Calu3 (cell line): ENCODE data around the gene MRPS15. TPM values are rescaled to one million over a fixed set of nuclear protein-coding genes. Genes with fewer than 3 reads are reported as not detected.

Source experiments
- BruUV-seq: library from RNA; stranded (reverse); fragments of 400-500 nt; replicated peaks from 2 replicates; lab custom pipeline; 2021; lab: Mats Ljungman, UMichigan
- CTCF ChIA-PET: fragments of 300-600 bp; sonication (Branson Sonifier 250); formaldehyde crosslinking; loops from one replicate; lab custom pipeline; 2022; ENCODE audit warnings: antibody characterized with exemption; lab: Charles Lee
- DNase-seq: peaks from one replicate; pipeline ENCODE4 v3.0.0; 2022
- H3K27ac Mint-ChIP-seq: one replicate; pipeline ENCODE4 v1.8.0; 2022; ENCODE audit warnings: mixed read lengths; ENCODE audit not compliant: unreplicated experiment
- H3K27me3 Mint-ChIP-seq: one replicate; pipeline ENCODE4 v1.8.0; 2022; ENCODE audit warnings: mixed read lengths; ENCODE audit not compliant: unreplicated experiment
- H3K36me3 Mint-ChIP-seq: one replicate; pipeline ENCODE4 v1.8.0; 2022; ENCODE audit warnings: mild to moderate bottlenecking, moderate library complexity, mixed read lengths; ENCODE audit not compliant: insufficient read depth, unreplicated experiment
- H3K4me1 Mint-ChIP-seq: one replicate; pipeline ENCODE4 v1.8.0; 2022; ENCODE audit warnings: mild to moderate bottlenecking, low read depth, mixed read lengths; ENCODE audit not compliant: unreplicated experiment
- H3K4me3 Mint-ChIP-seq: one replicate; pipeline ENCODE4 v1.8.0; 2022; ENCODE audit warnings: mild to moderate bottlenecking, low read depth, moderate library complexity, mixed read lengths; ENCODE audit not compliant: unreplicated experiment
- H3K9me3 Mint-ChIP-seq: one replicate; pipeline ENCODE4 v1.8.0; 2022; ENCODE audit warnings: low read depth, mixed read lengths; ENCODE audit not compliant: unreplicated experiment
- CTCF ChIP-seq: fragments of 200-600 bp; IDR thresholded peaks from one replicate; pipeline ENCODE4 v1.8.0; 2022; ENCODE audit warnings: antibody characterized with exemption; ENCODE audit not compliant: unreplicated experiment
- intact Hi-C: fragments of 100-400 bp; cut with micrococcal nuclease; formaldehyde crosslinking; loops from one replicate; pipeline ENCODE4 v1.10.0; 2022; ENCODE audit not compliant: unreplicated experiment
- total RNA-seq: library from RNA; stranded (reverse); gene quantifications from 2 replicates; pipeline ENCODE4 v1.2.3, GENCODE V29; 2022

The MRPS15 gene
- total RNA-seq, 1 experiment from 2014 or later, result 97.8 TPM

- BruUV-seq, result no TSS peak
- peaks cover 27% of the 10 kb centered on the region for H3K36me3 Mint-ChIP-seq
- H3K27ac Mint-ChIP-seq, result no peak overlapping the region
- H3K9me3 Mint-ChIP-seq, result no peaks in the 10 kb centered on the region
- DNase-seq, result no peak
- CTCF ChIA-PET, result no interaction called here
- H3K27me3 Mint-ChIP-seq, result no peaks in the 10 kb centered on the region
- no peak overlapping the region for H3K4me3 Mint-ChIP-seq
- no peak for TF ChIP-seq CTCF
- intact Hi-C loops, result no loop called here
- peaks cover 10% of the 10 kb centered on the region for H3K4me1 Mint-ChIP-seq
Observed at GRCh38 chr1:36466370-36467026, 2.3 kb upstream of the MRPS15 start.

GRCh38 chr1:36465731-36466369 is 1.7 kb upstream of the MRPS15 start:
- Mint-ChIP-seq H3K27ac (no peak overlapping the region), H3K9me3 (no peaks in the 10 kb centered on the region), H3K4me3 (no peak overlapping the region), H3K27me3 (no peaks in the 10 kb centered on the region), H3K36me3 (peaks cover 27% of the 10 kb centered on the region), H3K4me1 (peaks cover 10% of the 10 kb centered on the region)
- BruUV-seq, result no TSS peak
- DNase-seq, result no peak
- CTCF ChIA-PET, result no interaction called here
- intact Hi-C loops, result no loop called here
- TF ChIP-seq CTCF, result no peak

- TF ChIP-seq CTCF, result no peak
- CTCF ChIA-PET, result interaction anchor here (1.1 to 1.2 kb wide), 2 partner anchors 15 to 315 kb away, joined by 3 to 4 read pairs; partner anchors contain the start of genes OSCP1 and TRAPPC3
- intact Hi-C loops, result no loop called here
- Mint-ChIP-seq H3K4me3 (peak overlapping the region; percentile 99), H3K36me3 (peaks cover 27% of the 10 kb centered on the region), H3K27me3 (no peaks in the 10 kb centered on the region), H3K27ac (peak overlapping the region; percentile 97), H3K9me3 (no peaks in the 10 kb centered on the region), H3K4me1 (peaks cover 10% of the 10 kb centered on the region)
- TSS peak; percentile 98 for BruUV-seq
- DNase-seq, result no peak
Observed at GRCh38 chr1:36464605-36465393, 615 bp upstream of the MRPS15 start.

- intact Hi-C loops, result no loop called here
- Mint-ChIP-seq H3K27ac (peak overlapping the region; percentile 97), H3K9me3 (no peaks in the 10 kb centered on the region), H3K4me3 (peak overlapping the region; percentile 99), H3K27me3 (no peaks in the 10 kb centered on the region), H3K36me3 (peaks cover 27% of the 10 kb centered on the region), H3K4me1 (peaks cover 10% of the 10 kb centered on the region)
- CTCF ChIA-PET, result interaction anchor here (0.8 to 1.2 kb wide), 3 partner anchors 13 to 314 kb away, joined by 3 to 4 read pairs (median 4); partner anchors contain the start of genes OSCP1 and TRAPPC3
- TF ChIP-seq CTCF, result no peak
- BruUV-seq, result no TSS peak
- no peak for DNase-seq
Observed at GRCh38 chr1:36463463-36463802, 751 bp downstream of the MRPS15 start.
